HAP-1 (cell line): ENCODE data around the gene DUSP3.
A peak's percentile ranks its signal among the peaks of the same experiment; 100 is the strongest.

Experiments used
- DNase-seq, 2 experiments: peaks; one replicate each; pipeline ENCODE4 v3.0.0-alpha.2; 2016 to 2020; ENCODE audit warnings: low spot score in 2 of 2
- H3K27me3 ChIP-seq: fragments of 250-450 bp; sonication (Bioruptor Pico); 2 replicates; pipeline ENCODE4 v1.5.1; 2020; ENCODE audit warnings: low read depth, mild to moderate bottlenecking, moderate library complexity
- H3K36me3 ChIP-seq: fragments of 250-450 bp; sonication (Bioruptor Pico); replicated peaks from 2 replicates; pipeline ENCODE4 v1.5.1; 2020; ENCODE audit warnings: mild to moderate bottlenecking
- H3K4me1 ChIP-seq: fragments of 250-450 bp; sonication (Bioruptor Pico); 2 replicates; pipeline ENCODE4 v1.5.1; 2020; ENCODE audit warnings: mild to moderate bottlenecking
- H3K4me3 ChIP-seq: fragments of 250-450 bp; sonication (Bioruptor Pico); 2 replicates; pipeline ENCODE4 v1.5.1; 2020; ENCODE audit warnings: mild to moderate bottlenecking, moderate library complexity
- H3K9me3 ChIP-seq: fragments of 250-450 bp; sonication (Bioruptor Pico); 2 replicates; pipeline ENCODE4 v1.5.1; 2020; ENCODE audit warnings: mild to moderate bottlenecking, moderate library complexity
- in situ Hi-C: fragments of 300-500 bp; cut with MboI; formaldehyde crosslinking; loops from 3 replicates; pipeline ENCODE4 v1.14.3; 2020; ENCODE audit warnings: low sequenced_read_pairs, inconsistent platforms, mixed read lengths

The DUSP3 gene

GRCh38 chr17:43757171-43757660, 21.6 kb downstream of the DUSP3 start:
- Histone ChIP-seq H3K4me1 (peaks cover 2% of the 10 kb centered on the region; the same call in 1 of the 2 replicates), H3K4me3 (no peak overlapping the region), H3K36me3 (no peaks in the 10 kb centered on the region), H3K9me3 (no peaks in the 10 kb centered on the region), H3K27me3 (no peaks in the 10 kb centered on the region)
- DNase-seq = no peak
- in situ Hi-C loops = loop anchor here (25.0 kb wide), 1 partner anchor 95 kb away; the partner anchor contains the start of gene MEOX1

GRCh38 chr17:43756201-43756600, 22.6 kb downstream of the DUSP3 start:
- no peak overlapping the region for H3K4me3 ChIP-seq
- H3K36me3 ChIP-seq = no peaks in the 10 kb centered on the region
- H3K27me3 ChIP-seq = 0 out of 2 replicates have a peak, but pooled peaks cover under 1% of the 10 kb centered on the region
- in situ Hi-C loops = loop anchor here (25.0 kb wide), 1 partner anchor 94 kb away; the partner anchor contains the start of gene MEOX1
- DNase-seq = no peak
- no peaks in the 10 kb centered on the region for H3K9me3 ChIP-seq
- H3K4me1 ChIP-seq = peaks cover 2% of the 10 kb centered on the region; the same call in 1 of the 2 replicates

- Histone ChIP-seq H3K27me3 (0 out of 2 replicates have a peak, but pooled peaks cover 5% of the 10 kb centered on the region), H3K4me3 (no peak overlapping the region), H3K9me3 (no peaks in the 10 kb centered on the region), H3K4me1 (no peaks in the 10 kb centered on the region), H3K36me3 (no peaks in the 10 kb centered on the region)
- in situ Hi-C loops = loop anchor here (25.0 kb wide), 1 partner anchor 93 kb away; the partner anchor contains the start of gene MEOX1
- DNase-seq = peak in 1 of 2 experiments; percentile 35
Measured at GRCh38 chr17:43755389-43755875, 23.3 kb downstream of the DUSP3 start.

- in situ Hi-C loops = loop anchor here (25.0 kb wide), 1 partner anchor 93 kb away; the partner anchor contains the start of gene MEOX1
- Histone ChIP-seq H3K9me3 (no peaks in the 10 kb centered on the region), H3K4me1 (no peaks in the 10 kb centered on the region), H3K4me3 (no peak overlapping the region), H3K27me3 (0 out of 2 replicates have a peak, but pooled peaks cover 5% of the 10 kb centered on the region), H3K36me3 (no peaks in the 10 kb centered on the region)
- DNase-seq = no peak
Measured at GRCh38 chr17:43754947-43755346, 23.8 kb downstream of the DUSP3 start.

GRCh38 chr17:43753493-43754129, 25.2 kb downstream of the DUSP3 start:
- Histone ChIP-seq H3K4me3 (no peak overlapping the region), H3K36me3 (no peaks in the 10 kb centered on the region), H3K27me3 (0 out of 2 replicates have a peak, but pooled peaks cover 5% of the 10 kb centered on the region), H3K4me1 (no peaks in the 10 kb centered on the region), H3K9me3 (no peaks in the 10 kb centered on the region)
- in situ Hi-C loops = loop anchor here (25.0 kb wide), 1 partner anchor 91 kb away; the partner anchor contains the start of gene MEOX1
- DNase-seq = no peak

GRCh38 chr17:43750153-43750552, 28.6 kb downstream of the DUSP3 start:
- Histone ChIP-seq H3K4me1 (peaks cover 5% of the 10 kb centered on the region), H3K27me3 (0 out of 2 replicates have a peak, but pooled peaks cover 5% of the 10 kb centered on the region), H3K4me3 (no peak overlapping the region), H3K9me3 (no peaks in the 10 kb centered on the region), H3K36me3 (no peaks in the 10 kb centered on the region)
- in situ Hi-C loops = loop anchor here (25.0 kb wide), 1 partner anchor 88 kb away; the partner anchor contains the start of gene MEOX1
- no peak for DNase-seq

GRCh38 chr17:43745541-43745940, 33.2 kb downstream of the DUSP3 start:
- H3K27me3 ChIP-seq = no peaks in the 10 kb centered on the region
- peak; percentile 22 to 53 for DNase-seq
- no peaks in the 10 kb centered on the region for H3K9me3 ChIP-seq
- H3K4me3 ChIP-seq = no peak overlapping the region
- peaks cover 5% of the 10 kb centered on the region for H3K4me1 ChIP-seq
- no peaks in the 10 kb centered on the region for H3K36me3 ChIP-seq
- in situ Hi-C loops = no loop called here

GRCh38 chr17:43741636-43742035, 37.1 kb downstream of the DUSP3 start:
- Histone ChIP-seq H3K9me3 (no peaks in the 10 kb centered on the region), H3K4me1 (peaks cover 5% of the 10 kb centered on the region), H3K36me3 (no peaks in the 10 kb centered on the region), H3K27me3 (no peaks in the 10 kb centered on the region), H3K4me3 (no peak overlapping the region)
- DNase-seq = no peak
- in situ Hi-C loops = loop anchor here (5.0 kb wide), 1 partner anchor 39 kb away; no protein-coding TSS in a partner anchor

GRCh38 chr17:43740541-43740940, 38.2 kb downstream of the DUSP3 start:
- in situ Hi-C loops = loop anchor here (5.0 kb wide), 1 partner anchor 38 kb away; no protein-coding TSS in a partner anchor
- no peak for DNase-seq
- H3K36me3 ChIP-seq = no peaks in the 10 kb centered on the region
- H3K9me3 ChIP-seq = no peaks in the 10 kb centered on the region
- H3K27me3 ChIP-seq = no peaks in the 10 kb centered on the region
- no peak overlapping the region for H3K4me3 ChIP-seq
- H3K4me1 ChIP-seq = peaks cover under 1% of the 10 kb centered on the region

GRCh38 chr17:43737722-43738121, 41.1 kb downstream of the DUSP3 start:
- Histone ChIP-seq H3K27me3 (no peaks in the 10 kb centered on the region), H3K36me3 (no peaks in the 10 kb centered on the region), H3K9me3 (0 out of 2 replicates have a peak, but pooled peaks cover 6% of the 10 kb centered on the region), H3K4me3 (no peak overlapping the region), H3K4me1 (peaks cover 13% of the 10 kb centered on the region)
- no peak for DNase-seq
- in situ Hi-C loops = no loop called here

GRCh38 chr17:43736389-43736788, 42.4 kb downstream of the DUSP3 start:
- Histone ChIP-seq H3K4me3 (no peak overlapping the region), H3K9me3 (0 out of 2 replicates have a peak, but pooled peaks cover 6% of the 10 kb centered on the region), H3K27me3 (no peaks in the 10 kb centered on the region), H3K36me3 (no peaks in the 10 kb centered on the region), H3K4me1 (peaks cover 13% of the 10 kb centered on the region)
- DNase-seq = no peak
- in situ Hi-C loops = no loop called here

GRCh38 chr17:43734376-43734775, 44.4 kb downstream of the DUSP3 start:
- in situ Hi-C loops = no loop called here
- Histone ChIP-seq H3K27me3 (no peaks in the 10 kb centered on the region), H3K9me3 (0 out of 2 replicates have a peak, but pooled peaks cover 6% of the 10 kb centered on the region), H3K36me3 (no peaks in the 10 kb centered on the region), H3K4me3 (no peak overlapping the region), H3K4me1 (peaks cover 13% of the 10 kb centered on the region)
- DNase-seq = peak; percentile 65 to 75

GRCh38 chr17:43733956-43734355, 44.8 kb downstream of the DUSP3 start:
- DNase-seq = no peak
- 0 out of 2 replicates have a peak, but pooled peaks cover 6% of the 10 kb centered on the region for H3K9me3 ChIP-seq
- H3K4me3 ChIP-seq = no peak overlapping the region
- H3K36me3 ChIP-seq = no peaks in the 10 kb centered on the region
- in situ Hi-C loops = no loop called here
- peaks cover 13% of the 10 kb centered on the region for H3K4me1 ChIP-seq
- H3K27me3 ChIP-seq = no peaks in the 10 kb centered on the region

- H3K4me1 ChIP-seq = peaks cover 13% of the 10 kb centered on the region
- DNase-seq = no peak
- 0 out of 2 replicates have a peak, but pooled peaks cover 6% of the 10 kb centered on the region for H3K9me3 ChIP-seq
- no peak overlapping the region for H3K4me3 ChIP-seq
- no peaks in the 10 kb centered on the region for H3K36me3 ChIP-seq
- H3K27me3 ChIP-seq = no peaks in the 10 kb centered on the region
- in situ Hi-C loops = no loop called here
Measured at GRCh38 chr17:43732958-43733357, 45.8 kb downstream of the DUSP3 start.
